ENCODE results near the gene BCL2L11.

Gene BCL2L11

GRCh38 chr2:111145103-111145760 lies 24.5 kb downstream of the BCL2L11 start:
- no peak for DNase-seq

- no peak for DNase-seq
Measured at GRCh38 chr2:111145951-111146350, 25.2 kb downstream of the BCL2L11 start.

GRCh38 chr2:111148225-111148873 lies 27.6 kb downstream of the BCL2L11 start:
- no peak for DNase-seq

GRCh38 chr2:111148925-111149324 lies 28.2 kb downstream of the BCL2L11 start:
- no peak for DNase-seq

- DNase-seq = no peak
Measured at GRCh38 chr2:111149882-111150455, 29.3 kb downstream of the BCL2L11 start.

GRCh38 chr2:111154758-111155157 lies 34.0 kb downstream of the BCL2L11 start:
- DNase-seq = no peak

GRCh38 chr2:111155610-111156009 lies 34.9 kb downstream of the BCL2L11 start:
- DNase-seq = no peak

- no peak for DNase-seq
Measured at GRCh38 chr2:111156529-111156928, 35.8 kb downstream of the BCL2L11 start.

- DNase-seq = no peak
Measured at GRCh38 chr2:111157071-111157661, 36.5 kb downstream of the BCL2L11 start.

- DNase-seq = no peak
Measured at GRCh38 chr2:111157798-111158197, 37.1 kb downstream of the BCL2L11 start.

GRCh38 chr2:111159641-111160040 lies 38.9 kb downstream of the BCL2L11 start:
- no peak for DNase-seq

GRCh38 chr2:111160758-111161157 lies 40.0 kb downstream of the BCL2L11 start:
- DNase-seq = no peak

GRCh38 chr2:111161971-111162370 lies 41.3 kb downstream of the BCL2L11 start:
- DNase-seq = peak; percentile 90 to 96

- DNase-seq = no peak
Measured at GRCh38 chr2:111162718-111163331, 42.1 kb downstream of the BCL2L11 start.

GRCh38 chr2:111164078-111164477 lies 43.4 kb downstream of the BCL2L11 start:
- no peak for DNase-seq

GRCh38 chr2:111165084-111165483 lies 44.4 kb downstream of the BCL2L11 start:
- DNase-seq = no peak

GRCh38 chr2:111166115-111166514 lies 45.4 kb downstream of the BCL2L11 start:
- DNase-seq = no peak

GRCh38 chr2:111167076-111167862 lies 46.6 kb downstream of the BCL2L11 start:
- DNase-seq = no peak

GRCh38 chr2:111167863-111168162 lies 47.1 kb downstream of the BCL2L11 start:
- no peak for DNase-seq

GRCh38 chr2:111168528-111169239 lies 48.0 kb downstream of the BCL2L11 start:
- DNase-seq = no peak

- DNase-seq = no peak
Measured at GRCh38 chr2:111169268-111169667, 48.6 kb downstream of the BCL2L11 start.

- no peak for DNase-seq
Measured at GRCh38 chr2:111169924-111170323, 49.2 kb downstream of the BCL2L11 start.
